22Rv1 (cell line): Measurements from ENCODE around the gene WDFY4.

ENCODE experiments used
- ZFX ChIP-seq: fragments of 450-650 bp; IDR thresholded peaks from 2 replicates; pipeline ENCODE4 v1.6.1; 2017; ENCODE audit warnings: antibody characterized with exemption, borderline replicate concordance
- TF ChIP-seq, protein P1 (sequence below): fragments of 450-650 bp; IDR thresholded peaks from 2 replicates; pipeline ENCODE4 v1.5.1; 2017; ENCODE audit warnings: mild to moderate bottlenecking

DNA sequence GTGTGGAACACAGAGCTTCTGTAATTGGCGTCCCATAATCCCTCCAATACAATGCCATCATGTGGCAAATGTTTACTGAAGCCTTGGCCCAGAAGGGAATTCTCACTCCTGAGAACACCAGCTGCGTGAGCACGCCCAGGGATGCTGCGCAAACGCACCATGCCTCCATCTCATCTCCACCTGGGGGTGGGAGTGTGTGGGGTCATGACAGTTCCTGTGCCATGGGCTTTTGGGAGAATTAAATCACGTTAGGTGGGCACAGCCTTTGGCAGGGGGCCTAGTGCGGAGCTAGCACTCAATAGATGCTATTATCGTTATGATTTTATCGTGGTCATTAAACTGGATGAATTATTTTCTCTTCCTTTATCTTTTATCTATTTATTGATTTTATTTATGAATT, 15.8 kb downstream of the WDFY4 start:
- TF ChIP-seq, protein P1, sequence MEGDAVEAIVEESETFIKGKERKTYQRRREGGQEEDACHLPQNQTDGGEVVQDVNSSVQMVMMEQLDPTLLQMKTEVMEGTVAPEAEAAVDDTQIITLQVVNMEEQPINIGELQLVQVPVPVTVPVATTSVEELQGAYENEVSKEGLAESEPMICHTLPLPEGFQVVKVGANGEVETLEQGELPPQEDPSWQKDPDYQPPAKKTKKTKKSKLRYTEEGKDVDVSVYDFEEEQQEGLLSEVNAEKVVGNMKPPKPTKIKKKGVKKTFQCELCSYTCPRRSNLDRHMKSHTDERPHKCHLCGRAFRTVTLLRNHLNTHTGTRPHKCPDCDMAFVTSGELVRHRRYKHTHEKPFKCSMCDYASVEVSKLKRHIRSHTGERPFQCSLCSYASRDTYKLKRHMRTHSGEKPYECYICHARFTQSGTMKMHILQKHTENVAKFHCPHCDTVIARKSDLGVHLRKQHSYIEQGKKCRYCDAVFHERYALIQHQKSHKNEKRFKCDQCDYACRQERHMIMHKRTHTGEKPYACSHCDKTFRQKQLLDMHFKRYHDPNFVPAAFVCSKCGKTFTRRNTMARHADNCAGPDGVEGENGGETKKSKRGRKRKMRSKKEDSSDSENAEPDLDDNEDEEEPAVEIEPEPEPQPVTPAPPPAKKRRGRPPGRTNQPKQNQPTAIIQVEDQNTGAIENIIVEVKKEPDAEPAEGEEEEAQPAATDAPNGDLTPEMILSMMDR, result no peak
- TF ChIP-seq ZFX, result no peak
